GM19324 (cell line): Measurements from ENCODE around the gene GUCY1B1.
A peak's percentile ranks its signal among the peaks of the same experiment; 100 is the strongest.
"Not testable (repeated sequence)": the region's sequence is repeated elsewhere in the genome, so short reads cannot be mapped to it uniquely, and the experiment has no call there.

Experiments used
- ATAC-seq: cut with Tn5 transposase; IDR thresholded peaks from one replicate; pipeline ENCODE4 v1.9.1; 2021; ENCODE audit warnings: mild to moderate bottlenecking, moderate library complexity; ENCODE audit not compliant: unreplicated experiment, low FRiP score

GUCY1B1 gene

GRCh38 chr4:155797581-155797980 is 38.8 kb downstream of the GUCY1B1 start:
- ATAC-seq = not testable (repeated sequence)

- no peak for ATAC-seq
Measured at GRCh38 chr4:155799116-155799793, 40.4 kb downstream of the GUCY1B1 start.

GRCh38 chr4:155799794-155800123 is 40.9 kb downstream of the GUCY1B1 start:
- ATAC-seq = no peak

- no peak for ATAC-seq
Measured at GRCh38 chr4:155800685-155801343, 42.0 kb downstream of the GUCY1B1 start.

GRCh38 chr4:155802190-155802959 is 43.6 kb downstream of the GUCY1B1 start:
- no peak for ATAC-seq

- no peak for ATAC-seq
Measured at GRCh38 chr4:155805016-155805415, 46.2 kb downstream of the GUCY1B1 start.

- no peak for ATAC-seq
Measured at GRCh38 chr4:155807021-155807420, 48.2 kb downstream of the GUCY1B1 start.

- ATAC-seq = peak; percentile 83
Measured at GRCh38 chr4:155809835-155810234, 51.0 kb downstream of the GUCY1B1 start.

GRCh38 chr4:155811083-155811482 is 52.3 kb downstream of the GUCY1B1 start:
- no peak for ATAC-seq

GRCh38 chr4:155818639-155819038 is 59.8 kb downstream of the GUCY1B1 start:
- no peak for ATAC-seq

- no peak for ATAC-seq
Measured at GRCh38 chr4:155819066-155819465, 60.2 kb downstream of the GUCY1B1 start.

- no peak for ATAC-seq
Measured at GRCh38 chr4:155820887-155821518, 62.2 kb downstream of the GUCY1B1 start.

- ATAC-seq = no peak
Measured at GRCh38 chr4:155822572-155822971, 63.8 kb downstream of the GUCY1B1 start.

- no peak for ATAC-seq
Measured at GRCh38 chr4:155828628-155829027, 69.8 kb downstream of the GUCY1B1 start.

- no peak for ATAC-seq
Measured at GRCh38 chr4:155832664-155833063, 73.8 kb downstream of the GUCY1B1 start.

GRCh38 chr4:155837203-155837796 is 78.5 kb downstream of the GUCY1B1 start:
- peak; percentile 55 for ATAC-seq

GRCh38 chr4:155842080-155842479 is 83.3 kb downstream of the GUCY1B1 start:
- ATAC-seq = no peak

- ATAC-seq = no peak
Measured at GRCh38 chr4:155846929-155847328, 88.1 kb downstream of the GUCY1B1 start.

- no peak for ATAC-seq
Measured at GRCh38 chr4:155849042-155849441, 90.2 kb downstream of the GUCY1B1 start.

GRCh38 chr4:155853189-155853588 is 94.4 kb downstream of the GUCY1B1 start:
- no peak for ATAC-seq
